Activated T-cell treated with anti-CD3 and anti-CD28 coated beads for 24 hours (primary cell): ENCODE data around the gene GALNT5.
"Not testable (repeated sequence)": the region's sequence is repeated elsewhere in the genome, so short reads cannot be mapped to it uniquely, and the experiment has no call there.

Source experiments
- DNase-seq: peaks from one replicate; pipeline ENCODE4 v3.0.0-alpha.2; 2020; ENCODE audit warnings: low read depth

Gene GALNT5

DNA sequence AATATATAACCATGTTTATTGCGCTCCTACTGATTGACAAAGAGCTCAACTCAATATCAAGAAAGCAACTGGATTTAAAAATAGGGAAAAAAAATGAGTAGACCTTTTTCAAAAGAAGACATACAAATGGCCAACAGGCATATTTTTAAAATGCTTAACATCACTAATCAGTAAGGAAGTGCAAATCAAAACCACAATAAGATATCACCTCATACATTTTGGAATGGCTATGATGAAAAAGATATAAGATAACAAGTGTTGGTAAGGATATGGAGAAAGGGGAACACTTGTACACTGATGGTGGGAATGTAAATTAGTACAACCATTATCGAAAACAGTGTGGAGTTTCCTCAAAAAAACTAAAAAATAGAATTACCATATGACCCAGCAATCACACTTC is 5.6 kb upstream of the GALNT5 start:
- no peak for DNase-seq

GRCh38 chr2:157252529-157252928 is 5.0 kb upstream of the GALNT5 start:
- no peak for DNase-seq

GRCh38 chr2:157254041-157254440 is 3.5 kb upstream of the GALNT5 start:
- no peak for DNase-seq

GRCh38 chr2:157255746-157256145 is 1.8 kb upstream of the GALNT5 start:
- no peak for DNase-seq

- DNase-seq: peak; percentile 35
Measured at GRCh38 chr2:157256626-157257025, 879 bp upstream of the GALNT5 start.

GRCh38 chr2:157258520-157259326 is 1.2 kb downstream of the GALNT5 start:
- DNase-seq: no peak

- DNase-seq: no peak
Measured at GRCh38 chr2:157259386-157259785, 1.9 kb downstream of the GALNT5 start.

GRCh38 chr2:157259960-157260359 is 2.5 kb downstream of the GALNT5 start:
- DNase-seq: no peak

DNA sequence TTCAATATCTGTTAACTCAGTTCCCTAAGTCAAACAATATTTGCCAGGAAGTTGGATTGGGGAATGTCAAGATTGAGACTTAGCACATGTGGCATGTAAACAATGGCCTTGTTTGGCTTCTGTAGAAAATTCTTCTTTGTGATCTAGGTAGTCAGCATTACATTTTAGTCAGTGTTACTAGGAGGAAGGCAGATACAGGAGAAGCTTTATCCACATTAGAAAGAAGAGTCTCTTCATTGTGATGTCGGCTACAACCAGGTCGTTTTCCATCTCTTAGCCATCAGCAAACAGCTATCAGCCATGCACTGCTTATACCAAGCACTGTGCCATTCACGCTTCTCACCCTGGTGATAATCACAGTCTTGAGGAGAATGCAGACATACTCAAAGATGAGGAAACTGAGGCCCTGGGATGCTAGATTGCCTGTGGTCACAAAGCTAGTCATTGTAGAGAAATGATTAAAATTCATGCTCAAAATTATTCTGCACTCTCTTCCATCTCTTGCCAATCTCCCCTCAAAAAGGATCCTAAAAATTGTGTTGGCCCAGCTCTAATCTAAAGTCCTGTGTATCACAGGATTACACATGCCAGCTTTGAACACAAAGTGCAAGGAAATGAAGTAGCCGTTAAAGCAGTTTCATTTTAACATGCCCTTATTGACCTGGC is 3.2 kb downstream of the GALNT5 start:
- no peak for DNase-seq

DNA sequence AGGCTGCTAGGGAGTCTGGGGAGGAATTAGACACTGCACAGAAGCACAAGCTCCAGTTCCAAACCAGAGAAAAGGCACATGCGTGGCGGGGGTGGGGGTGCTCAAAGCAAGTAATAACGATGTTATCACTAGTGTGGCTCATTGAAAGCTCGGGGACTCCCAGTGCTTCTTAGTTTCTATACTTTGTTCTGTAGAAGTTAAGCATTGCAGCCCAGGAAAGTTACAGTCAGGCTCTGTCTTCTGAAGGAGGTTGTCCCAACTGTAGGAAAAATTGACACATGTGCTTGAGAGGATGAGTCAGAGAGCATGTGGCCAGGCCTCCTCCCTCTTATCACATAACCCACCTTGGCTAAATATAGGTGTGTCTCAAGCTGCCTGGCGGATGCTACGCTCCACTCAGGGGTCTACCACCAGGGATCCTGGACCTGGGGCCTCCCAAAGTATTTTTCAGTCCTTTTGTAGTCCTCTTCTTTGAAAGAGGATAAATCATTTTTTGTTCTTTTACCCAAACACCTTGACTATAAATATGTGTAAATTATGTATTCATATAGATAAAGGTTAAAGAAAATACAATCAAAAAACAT is 3.8 kb downstream of the GALNT5 start:
- DNase-seq: peak; percentile 62

DNA sequence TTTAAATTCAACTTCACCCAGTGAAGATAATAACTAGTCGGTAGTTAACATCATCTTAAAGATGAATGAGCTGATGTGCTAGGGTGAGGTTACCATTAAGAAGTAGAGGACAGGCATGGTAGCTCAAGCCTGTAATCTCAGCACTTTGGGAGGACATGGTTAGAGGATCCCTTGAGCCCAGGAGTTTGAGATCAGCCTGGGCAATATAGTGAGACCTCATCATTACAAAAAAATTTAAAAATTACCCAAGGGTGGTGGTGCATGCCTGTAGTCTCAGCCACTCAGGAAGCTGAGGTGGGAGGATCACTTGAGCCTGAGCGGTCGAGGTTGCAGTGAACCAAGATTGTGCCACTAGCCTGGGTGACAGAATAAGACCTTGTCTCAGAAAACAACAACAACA is 4.7 kb downstream of the GALNT5 start:
- DNase-seq: no peak

- DNase-seq: no peak
Measured at GRCh38 chr2:157264099-157264498, 6.6 kb downstream of the GALNT5 start.

DNA sequence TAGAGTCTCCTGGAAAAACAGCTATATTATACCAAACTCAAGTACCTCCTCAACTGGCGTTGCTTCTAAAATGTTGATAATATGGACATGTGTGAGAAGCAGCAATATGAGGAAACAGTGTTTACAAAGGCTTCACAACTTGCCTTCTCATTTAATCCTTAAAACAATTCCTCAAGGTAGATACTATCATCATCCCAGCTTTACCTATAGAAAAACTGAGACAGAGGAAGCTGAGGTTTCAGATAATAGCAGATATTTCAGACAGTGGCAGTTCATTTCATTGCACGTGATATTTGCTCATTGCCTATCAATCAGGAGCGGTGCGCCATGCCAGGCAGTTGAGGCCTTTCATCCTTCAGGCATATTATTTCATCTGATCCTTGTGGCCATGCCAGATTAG is 8.3 kb downstream of the GALNT5 start:
- no peak for DNase-seq

DNA sequence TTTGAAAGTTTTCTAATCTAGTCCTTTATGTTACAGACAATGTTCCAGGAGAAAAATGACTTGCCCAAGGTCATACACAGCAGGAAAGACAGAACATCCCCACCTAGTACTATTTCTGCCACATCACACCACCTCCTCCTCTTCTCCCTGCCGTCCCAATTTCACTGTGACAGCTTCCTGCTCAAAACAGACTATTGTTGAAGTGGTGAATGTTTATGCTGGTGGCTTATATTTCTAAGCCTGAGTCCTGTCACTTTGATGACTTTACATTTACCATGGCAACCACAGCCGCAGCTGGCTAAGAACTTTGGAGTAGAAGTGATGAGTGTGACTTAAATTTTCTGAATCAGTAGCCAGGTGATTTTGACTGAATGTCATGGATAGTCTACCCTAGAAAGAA is 10.0 kb downstream of the GALNT5 start:
- no peak for DNase-seq

DNA sequence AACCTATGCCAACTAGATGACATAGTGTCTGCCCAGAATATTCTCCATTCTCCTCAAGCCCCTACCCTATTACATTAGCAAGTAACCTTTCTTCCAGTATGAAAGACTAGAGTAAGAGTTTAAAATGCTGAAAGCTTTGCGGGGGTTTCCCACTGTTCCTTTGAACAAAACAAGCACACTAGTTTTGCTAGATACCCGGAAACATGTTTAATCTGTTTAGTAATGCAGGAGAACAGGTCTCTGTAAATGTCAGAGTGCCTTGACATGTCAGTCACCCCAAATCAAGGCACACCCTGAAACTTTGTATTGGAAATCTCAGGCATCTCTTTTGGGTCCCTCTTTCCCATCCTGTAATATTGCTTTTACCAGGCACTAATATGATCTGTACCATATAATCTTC is 11.6 kb downstream of the GALNT5 start:
- DNase-seq: no peak

- no peak for DNase-seq
Measured at GRCh38 chr2:157269922-157270321, 12.4 kb downstream of the GALNT5 start.

DNA sequence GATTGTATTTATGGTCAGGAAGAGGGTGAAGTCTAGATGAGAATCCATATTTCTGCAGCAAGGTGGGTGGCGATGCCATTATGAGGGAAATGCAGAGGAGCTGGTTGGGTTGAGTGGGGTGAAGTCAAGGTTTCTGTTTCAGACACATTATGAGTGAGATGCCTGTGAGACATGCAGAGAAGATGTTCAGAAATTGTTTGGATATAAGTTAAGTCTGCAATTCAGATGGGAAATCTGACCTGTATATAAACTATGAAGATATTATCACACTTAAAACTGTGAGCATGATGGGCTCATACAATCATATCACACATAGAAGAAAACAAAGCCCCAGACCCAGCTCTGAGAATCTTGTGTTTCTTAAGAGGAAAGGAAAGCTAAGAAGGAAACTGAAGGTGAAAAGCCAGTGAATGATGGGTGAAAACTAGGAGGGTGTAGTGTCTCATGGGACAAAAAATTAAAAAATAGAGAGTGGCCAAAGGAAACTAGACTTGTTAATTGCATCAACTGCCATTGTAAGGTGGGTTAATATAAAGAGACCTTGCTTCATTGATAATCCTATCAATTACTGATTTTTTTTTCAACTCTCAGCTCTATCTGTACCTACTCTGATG is 14.2 kb downstream of the GALNT5 start:
- no peak for DNase-seq

DNA sequence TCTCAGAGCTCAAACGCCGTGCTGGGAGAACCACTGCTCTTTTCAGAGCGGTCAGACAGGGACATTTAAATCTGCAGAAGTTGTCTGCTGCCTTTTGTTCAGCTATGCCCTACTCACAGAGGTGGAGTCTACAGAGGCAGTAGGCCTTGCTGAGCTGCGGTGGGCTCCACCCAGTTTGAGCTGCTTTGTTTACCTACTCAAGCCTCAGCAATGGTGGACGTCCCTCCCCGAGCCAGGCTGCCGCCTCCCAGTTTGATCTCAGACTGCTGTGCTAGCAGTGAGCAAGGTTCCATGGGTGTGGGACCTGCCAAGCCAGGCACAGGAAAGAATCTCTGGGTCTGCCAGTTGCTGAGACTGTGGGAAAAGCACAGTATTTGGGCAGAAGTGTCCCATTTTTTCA is 21.8 kb downstream of the GALNT5 start:
- not testable (repeated sequence) for DNase-seq

- DNase-seq: no peak
Measured at GRCh38 chr2:157281316-157281715, 23.8 kb downstream of the GALNT5 start.

DNA sequence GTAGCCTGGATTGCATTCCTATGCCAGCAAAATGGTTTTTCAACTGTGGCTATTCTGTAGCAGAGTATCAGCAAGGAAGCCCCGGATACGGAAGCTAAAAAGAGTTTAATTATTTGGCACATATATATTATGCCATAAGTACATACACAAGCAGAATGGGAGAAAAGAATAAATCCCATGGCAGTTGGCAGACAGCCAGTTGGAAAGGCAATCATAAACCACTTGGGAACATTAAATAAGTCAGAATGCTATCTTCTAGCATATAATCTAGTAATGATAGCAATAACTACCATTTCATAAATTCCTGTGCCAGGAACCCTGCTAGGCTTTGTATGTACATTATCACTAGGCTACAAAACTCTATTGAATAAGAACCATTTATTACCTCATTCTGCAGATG is 26.0 kb downstream of the GALNT5 start:
- no peak for DNase-seq

DNA sequence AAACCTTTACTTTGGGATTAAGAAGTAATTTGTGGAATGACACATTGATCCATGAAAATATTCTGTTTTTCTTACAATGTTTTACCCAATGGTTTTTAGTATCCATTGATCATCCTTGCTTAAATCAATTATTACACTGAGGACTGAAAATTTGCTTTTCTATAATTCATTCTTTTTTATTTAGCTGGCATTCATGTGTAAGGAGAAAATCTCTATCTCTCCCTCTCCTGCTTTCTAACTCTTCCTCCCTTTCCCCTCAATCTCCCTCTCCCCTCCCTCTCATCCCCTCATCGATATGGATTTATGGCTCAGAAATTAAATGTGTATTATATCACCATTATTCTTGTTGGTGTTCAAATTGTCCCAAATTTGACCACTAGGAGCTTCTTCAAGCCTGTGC is 29.7 kb downstream of the GALNT5 start:
- no peak for DNase-seq

GRCh38 chr2:157290525-157290924 is 33.0 kb downstream of the GALNT5 start:
- DNase-seq: no peak

DNA sequence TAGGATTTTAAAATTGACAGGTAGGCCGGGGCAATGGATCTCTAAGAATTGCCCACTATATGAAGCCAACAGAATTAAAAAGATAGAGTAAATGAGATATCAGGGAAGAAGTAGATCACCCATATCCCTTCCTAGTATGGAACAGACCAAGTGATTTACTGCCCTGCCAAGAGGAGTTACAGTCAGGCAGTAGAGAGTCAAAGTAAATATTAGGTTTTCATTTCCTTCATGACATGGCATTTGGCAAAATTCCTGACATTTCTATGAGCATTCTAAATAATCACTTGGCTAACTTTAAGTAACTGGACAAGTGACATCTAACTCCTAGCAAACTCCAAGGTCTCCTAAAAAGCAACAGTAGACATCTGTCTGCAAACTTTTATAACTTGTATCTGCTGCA is 33.5 kb downstream of the GALNT5 start:
- DNase-seq: no peak
